Skin of body (tissue), 2 donors: ENCODE data around the gene SEPTIN5. TPM values are rescaled to one million over a fixed set of nuclear protein-coding genes. Genes with fewer than 3 reads are reported as not detected.
"Not testable (repeated sequence)": the region's sequence is repeated elsewhere in the genome, so short reads cannot be mapped to it uniquely, and the experiment has no call there.

Experiments used
- DNase-seq: peaks from one replicate; lab custom pipeline; 2025; lab: John Stamatoyannopoulos, UW
- total RNA-seq: library from RNA; depleted of rRNA; stranded (reverse); fragments of >200 nt; gene quantifications from one replicate; pipeline ENCODE4 v1.2.3, GENCODE V29; 2014

The SEPTIN5 gene
- 33.7 TPM for total RNA-seq

GRCh38 chr22:19714312-19715187 is at the start of gene SEPTIN5:
Gene SEPTIN5, plus strand, starts transcription at chr22:19714503. Its CDS starts 86 bp downstream, at chr22:19714589.
- DNase-seq = no peak

GRCh38 chr22:19664951-19665783 is 49.1 kb upstream of the SEPTIN5 start:
- DNase-seq = no peak

GRCh38 chr22:19665784-19666672 is 48.3 kb upstream of the SEPTIN5 start:
- DNase-seq = no peak

GRCh38 chr22:19666673-19667593 is 47.4 kb upstream of the SEPTIN5 start:
- no peak for DNase-seq

GRCh38 chr22:19667872-19668740 is 46.2 kb upstream of the SEPTIN5 start:
- DNase-seq = no peak

DNA sequence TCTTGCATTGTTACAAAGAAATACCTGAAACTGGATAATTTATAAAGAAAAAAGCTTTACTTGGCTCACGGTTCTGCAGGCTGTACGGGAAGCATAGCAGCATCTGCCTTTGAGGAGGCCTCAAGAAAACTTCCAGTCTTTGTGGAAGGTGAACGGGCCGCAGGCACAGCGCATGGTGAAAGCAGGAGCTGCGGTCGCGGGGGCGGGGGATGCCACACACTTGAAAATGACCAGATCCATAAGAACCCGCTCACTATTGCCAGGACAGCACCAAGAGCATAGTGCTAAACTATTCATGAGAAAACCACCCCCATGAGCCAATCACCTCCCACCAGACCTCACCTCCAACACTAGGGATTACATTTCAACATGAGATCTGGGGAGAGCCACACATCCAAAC is 45.6 kb upstream of the SEPTIN5 start:
- no peak for DNase-seq

- no peak for DNase-seq
Measured at GRCh38 chr22:19669570-19669969, 44.7 kb upstream of the SEPTIN5 start.

DNA sequence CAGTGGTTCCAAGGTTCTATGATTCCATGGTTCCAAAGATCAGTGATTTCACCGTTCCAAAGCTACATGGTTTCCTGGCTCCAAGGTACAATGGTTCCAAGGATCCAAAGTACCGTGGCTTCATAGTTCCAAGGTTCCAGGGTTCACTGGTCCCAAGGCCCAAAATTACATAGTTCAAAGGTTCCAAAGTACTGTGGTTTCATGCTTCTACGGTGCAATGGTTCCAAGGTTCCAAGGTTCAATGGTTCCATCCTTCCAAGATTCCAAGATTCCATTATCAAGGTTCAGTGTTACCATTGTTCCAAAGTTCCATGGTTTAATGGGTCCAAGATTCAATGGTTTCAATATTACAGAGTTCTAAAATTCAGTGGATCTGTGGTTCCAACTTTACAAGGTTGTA is 43.0 kb upstream of the SEPTIN5 start:
- no peak for DNase-seq

GRCh38 chr22:19672054-19672776 is 42.1 kb upstream of the SEPTIN5 start:
- DNase-seq = no peak

- DNase-seq = no peak
Measured at GRCh38 chr22:19673660-19674059, 40.6 kb upstream of the SEPTIN5 start.

DNA sequence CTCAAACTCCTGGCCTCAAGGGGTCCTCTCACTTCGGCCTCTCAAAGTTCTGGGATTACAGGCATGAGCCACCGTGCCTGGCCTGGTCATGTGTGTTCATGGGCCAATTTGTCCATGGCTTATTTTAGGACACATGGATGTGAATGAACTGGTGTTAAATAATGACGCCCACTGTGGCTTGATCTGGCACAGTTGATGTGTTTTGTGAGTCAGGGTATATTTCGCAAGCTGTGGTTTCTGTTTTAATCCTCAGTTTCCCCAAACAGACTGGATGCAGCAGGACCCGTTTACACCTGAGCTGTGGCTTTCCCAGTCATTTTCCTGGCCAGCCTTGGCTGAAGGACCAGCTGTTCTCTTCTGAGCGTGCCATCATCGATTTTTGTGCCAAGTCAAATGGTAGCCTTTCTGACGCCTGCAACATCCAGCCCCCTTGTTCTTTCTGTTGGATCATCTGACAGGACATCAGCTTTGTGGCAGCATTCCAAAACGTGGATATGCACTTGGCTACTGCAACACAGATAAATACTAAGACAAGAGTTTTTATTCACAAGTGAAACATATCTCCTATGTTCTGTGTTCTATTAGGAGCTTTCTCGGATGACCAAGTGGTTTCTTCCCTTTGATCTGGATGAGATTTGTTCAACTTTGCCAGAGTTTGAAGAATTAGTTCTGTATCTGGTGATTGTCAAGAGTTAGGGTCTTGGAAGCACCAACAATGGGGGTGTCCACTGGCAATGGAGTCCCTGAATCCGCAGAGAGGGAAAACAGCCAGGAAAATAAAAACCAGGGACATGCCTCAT is 40.0 kb upstream of the SEPTIN5 start:
- no peak for DNase-seq

GRCh38 chr22:19674929-19675253 is 39.4 kb upstream of the SEPTIN5 start:
- DNase-seq = no peak

DNA sequence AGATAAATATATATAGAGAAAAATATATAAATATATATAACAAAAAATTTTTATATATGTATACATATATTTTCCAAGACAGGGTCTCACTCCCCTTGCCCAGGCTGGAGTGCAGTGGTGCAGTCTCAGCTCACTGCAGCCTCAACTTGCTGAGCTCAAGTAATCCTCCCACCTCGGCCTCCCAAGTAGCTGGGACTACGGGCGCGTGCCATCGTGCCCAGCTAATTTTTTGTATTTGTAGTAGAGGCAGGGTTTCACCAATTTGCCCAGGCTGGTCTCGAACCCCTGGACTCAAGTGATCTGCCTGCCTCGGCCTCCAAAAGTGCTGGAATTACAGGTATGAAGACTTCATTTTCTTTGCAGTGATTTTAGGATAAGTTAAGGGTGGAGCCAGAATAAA is 38.9 kb upstream of the SEPTIN5 start:
- no peak for DNase-seq

GRCh38 chr22:19676437-19676836 is 37.9 kb upstream of the SEPTIN5 start:
- DNase-seq = not testable (repeated sequence)

GRCh38 chr22:19678949-19679521 is 35.3 kb upstream of the SEPTIN5 start:
- no peak for DNase-seq

DNA sequence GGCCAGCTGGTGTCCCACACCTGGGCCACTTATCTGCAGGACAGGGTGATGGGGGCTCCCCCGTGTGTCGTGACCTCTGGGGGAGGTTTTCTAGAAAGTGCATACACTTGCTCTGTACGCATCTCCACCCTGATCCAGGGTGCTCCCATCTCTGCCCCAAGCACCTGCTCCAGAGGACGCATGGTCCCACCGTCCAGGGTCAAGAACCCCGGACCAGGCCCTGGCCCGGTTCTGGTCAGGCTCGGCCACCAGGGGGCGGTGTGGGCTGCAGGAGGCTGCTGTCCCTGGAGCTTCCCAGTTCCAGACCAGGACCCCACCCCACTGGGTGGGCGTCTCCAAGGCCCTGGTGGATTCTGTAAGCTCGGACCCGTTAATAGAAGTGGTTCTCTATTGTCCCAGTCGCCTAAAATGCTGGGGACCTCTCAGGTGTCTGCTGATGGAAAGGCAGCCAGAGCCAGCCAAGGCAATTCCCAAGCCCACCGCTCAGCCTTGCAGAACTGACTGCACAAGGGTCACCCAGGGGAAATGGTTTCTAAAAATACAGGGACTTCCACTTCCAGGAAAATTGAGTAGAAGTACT is 34.7 kb upstream of the SEPTIN5 start:
- DNase-seq = no peak

DNA sequence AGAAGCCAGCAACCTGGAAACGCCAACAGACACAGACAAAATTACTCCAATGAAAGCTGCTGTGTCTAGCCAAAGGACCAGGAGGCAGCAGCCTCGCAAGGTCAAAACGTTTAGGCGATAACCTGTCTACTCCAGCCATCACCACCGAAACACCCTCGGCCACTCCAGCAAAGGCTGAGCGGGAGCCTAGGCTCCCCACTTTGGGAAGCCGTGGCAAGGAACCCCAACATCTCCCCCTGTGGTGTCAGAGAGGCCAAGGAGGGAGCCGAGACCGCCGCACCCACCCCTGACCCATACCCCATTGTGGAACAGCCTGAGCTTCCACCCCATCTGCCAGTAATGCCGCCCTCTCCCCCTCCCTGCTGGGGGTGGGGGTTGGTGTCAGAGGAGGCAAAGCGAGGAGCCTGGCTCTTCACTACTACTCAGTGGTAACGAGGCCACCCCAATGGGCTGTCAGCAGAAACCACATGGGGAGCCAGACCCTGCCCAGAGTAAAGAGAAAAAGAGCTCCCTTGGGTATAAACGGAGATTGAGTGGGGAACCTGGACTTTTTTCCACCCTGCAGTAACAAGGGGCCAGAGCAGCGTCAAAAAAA is 33.9 kb upstream of the SEPTIN5 start:
- DNase-seq = no peak
